GM12878 (cell line): Measurements from ENCODE around the gene STX4. TPM values are rescaled to one million over a fixed set of nuclear protein-coding genes. Genes with fewer than 3 reads are reported as not detected.
A peak's percentile ranks its signal among the peaks of the same experiment; 100 is the strongest.

Experiments used
- POLR2AphosphoS5 ChIP-seq: IDR thresholded peaks from 2 replicates; pipeline ENCODE4 v1.6.1; 2011; ENCODE audit warnings: mild to moderate bottlenecking, low read length, inconsistent platforms
- SPI1 ChIP-seq: IDR thresholded peaks from 2 replicates; pipeline ENCODE4 v1.6.1; 2011; ENCODE audit warnings: low read depth, mild to moderate bottlenecking, low read length, moderate library complexity, borderline replicate concordance; ENCODE audit not compliant: insufficient read depth
- SUZ12 ChIP-seq: fragments of 200-600 bp; sonication (generic); IDR thresholded peaks from one replicate; pipeline ENCODE4 v1.6.1; 2018; ENCODE audit warnings: antibody characterized with exemption, mild to moderate bottlenecking; ENCODE audit not compliant: unreplicated experiment
- TCF12 ChIP-seq: IDR thresholded peaks from 2 replicates; pipeline ENCODE4 v1.6.1; 2011; ENCODE audit warnings: low read depth, mild to moderate bottlenecking, low read length
- TCF3 ChIP-seq: IDR thresholded peaks from 2 replicates; pipeline ENCODE4 v1.6.1; 2012; ENCODE audit warnings: low read depth, mild to moderate bottlenecking, low read length, borderline replicate concordance; ENCODE audit not compliant: insufficient read depth
- USF2 ChIP-seq: IDR thresholded peaks from 2 replicates; pipeline ENCODE4 v1.6.1; 2011; ENCODE audit warnings: low read depth, low read length, improper control_type of control experiment, borderline replicate concordance
- polyA plus RNA-seq, 11 experiments: library from polyadenylated mRNA; depleted of rRNA in 4 of 11; unstranded in 6 of 11; stranded (reverse) in 5 of 11; fragments of >200 nt; fragmentation: Nextera tagmentation in 4 of 11; fragmentation: Illumina TruSeq in 1 of 11; extraction: Ambion mirVana in 4 of 11; extraction: Trizol in 1 of 11; gene quantifications; 1 replicate in 1 of 11; 2 replicates in 10 of 11; pipeline versions ENCODE4 v1.2.1 to v1.2.3, GENCODE V29; 2011 to 2016; ENCODE audit warnings: inconsistent platforms in 2 of 11, missing spikeins in 2 of 11, low read depth in 1 of 11
- total RNA-seq, 4 experiments: library from RNA; depleted of rRNA in 3 of 4; stranded (reverse); fragments of >200 nt in 3 of 4; fragmentation: Illumina TruSeq in 1 of 4; extraction: Trizol in 1 of 4; gene quantifications; 2 replicates each; pipeline versions ENCODE4 v1.2.1 to v1.2.3, GENCODE V29; 2013 to 2021
- TF ChIP-seq, protein P1 (sequence below): fragments of 450-650 bp; IDR thresholded peaks from 2 replicates; pipeline ENCODE4 v1.6.1; 2016; ENCODE audit warnings: mild to moderate bottlenecking

STX4 gene
- total and polyA plus RNA-seq, 10 of the 15 experiments (the other 5 are each of a cell fraction or from before 2014, with no cell fraction given) = 3.3 to 37.6 (median 22.6) TPM

DNA sequence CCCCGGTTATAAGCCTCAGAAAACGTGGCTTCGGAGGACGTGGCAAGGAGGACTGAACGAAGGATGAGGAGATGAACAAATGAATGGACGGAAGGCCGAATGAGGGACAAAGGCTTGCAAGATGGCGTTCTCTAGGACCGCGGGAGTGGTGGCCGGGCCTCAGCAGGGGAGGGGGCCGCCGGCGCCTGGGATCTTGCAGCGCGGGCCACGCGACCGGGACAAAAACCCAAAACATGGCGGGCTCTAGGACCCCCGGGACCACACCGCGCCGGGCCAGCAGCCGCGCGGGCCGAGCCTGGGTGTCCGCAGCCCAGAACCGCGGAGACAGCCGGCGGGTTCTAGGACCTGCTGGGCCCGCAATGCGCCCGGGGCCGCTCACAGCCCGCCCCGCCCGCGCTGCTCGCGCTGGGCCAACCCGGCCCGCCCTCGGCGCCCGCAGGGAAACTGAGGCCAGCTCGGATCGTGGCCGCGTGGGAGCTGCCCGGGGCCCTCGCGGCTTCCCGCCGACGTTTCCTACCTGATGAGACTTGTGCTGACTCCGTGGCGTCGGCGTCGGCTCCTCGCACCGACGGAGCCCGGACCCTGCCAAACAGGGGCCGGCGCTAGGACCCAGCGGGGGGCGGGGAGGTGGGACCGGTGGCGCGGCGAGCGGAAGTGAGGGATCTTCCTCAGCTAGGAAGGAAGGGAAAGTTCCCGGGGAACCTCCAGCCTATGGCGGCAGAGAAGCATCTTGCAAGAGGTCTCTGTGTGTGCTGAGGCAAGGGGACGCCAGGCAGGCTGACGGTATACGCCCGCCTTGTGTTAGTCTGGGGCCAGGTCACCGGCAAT is 40.0 kb downstream of the STX4 start (continued):
- TF ChIP-seq, protein P1, sequence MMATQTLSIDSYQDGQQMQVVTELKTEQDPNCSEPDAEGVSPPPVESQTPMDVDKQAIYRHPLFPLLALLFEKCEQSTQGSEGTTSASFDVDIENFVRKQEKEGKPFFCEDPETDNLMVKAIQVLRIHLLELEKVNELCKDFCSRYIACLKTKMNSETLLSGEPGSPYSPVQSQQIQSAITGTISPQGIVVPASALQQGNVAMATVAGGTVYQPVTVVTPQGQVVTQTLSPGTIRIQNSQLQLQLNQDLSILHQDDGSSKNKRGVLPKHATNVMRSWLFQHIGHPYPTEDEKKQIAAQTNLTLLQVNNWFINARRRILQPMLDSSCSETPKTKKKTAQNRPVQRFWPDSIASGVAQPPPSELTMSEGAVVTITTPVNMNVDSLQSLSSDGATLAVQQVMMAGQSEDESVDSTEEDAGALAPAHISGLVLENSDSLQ = no peak
- TF ChIP-seq USF2 = no peak
- no peak for TF ChIP-seq SUZ12
- TF ChIP-seq POLR2AphosphoS5 = peak; percentile 36; the same call in 1 of the 2 replicates
- TF ChIP-seq TCF12 = no peak
- TF ChIP-seq TCF3 = 0 out of 2 replicates have a peak, but pooled peaks have one; percentile 37
- peak; percentile 57; the same call in 1 of the 2 replicates for TF ChIP-seq SPI1
